BJ (cell line): ENCODE results near the gene TMEM79. TPM values are rescaled to one million over a fixed set of nuclear protein-coding genes. Genes with fewer than 3 reads are reported as not detected.

Experiments
- CTCF ChIA-PET: fragments of 350-600 bp; formaldehyde crosslinking; extraction: SDS; loops from one replicate; lab custom pipeline; 2021; ENCODE audit warnings: antibody characterized with exemption, inconsistent platforms; lab: Yijun Ruan, JAX
- POLR2A ChIA-PET: fragments of 300-600 bp; sonication (Branson Sonifier 250); formaldehyde crosslinking; extraction: SDS; loops from one replicate; lab custom pipeline; 2021; ENCODE audit warnings: antibody characterized with exemption; lab: Charles Lee
- DNase-seq: peaks from one replicate; pipeline ENCODE4 v3.0.0-alpha.2; 2011; ENCODE audit warnings: low read depth
- H3K27me3 ChIP-seq: 2 replicates; pipeline ENCODE4 v1.6.0; 2011; ENCODE audit warnings: low read length; ENCODE audit not compliant: control insufficient read depth, insufficient read depth
- H3K36me3 ChIP-seq: 2 replicates; pipeline ENCODE4 v1.5.1; 2011; ENCODE audit warnings: low read length; ENCODE audit not compliant: control insufficient read depth, insufficient read depth
- H3K4me3 ChIP-seq: 2 replicates; pipeline ENCODE4 v1.5.1; 2011; ENCODE audit warnings: low read depth, mild to moderate bottlenecking, control low read depth, low read length
- CTCF ChIP-seq: IDR thresholded peaks from 2 replicates; pipeline ENCODE4 v1.5.1; 2011; ENCODE audit warnings: low read depth, mild to moderate bottlenecking, control low read depth, inconsistent platforms, low read length, moderate library complexity; ENCODE audit not compliant: insufficient read depth
- polyA plus RNA-seq: library from polyadenylated mRNA; depleted of rRNA; stranded (reverse); fragments of >200 nt; gene quantifications from 2 replicates; pipeline ENCODE4 v1.2.3, GENCODE V29; 2011

The TMEM79 gene
- polyA plus RNA-seq, 1 experiment: 3.3 TPM

GRCh38 chr1:156246781-156247459 is 37.2 kb upstream of the TMEM79 start:
- CTCF ChIA-PET: interaction anchor here (1.1 to 3.0 kb wide), 6 partner anchors 13 to 151 kb away, joined by 3 to 12 read pairs (median 4); no protein-coding TSS in a partner anchor
- Histone ChIP-seq H3K4me3 (no peak overlapping the region), H3K36me3 (peaks cover 27% of the 10 kb centered on the region), H3K27me3 (peaks cover 1% of the 10 kb centered on the region; the same call in 1 of the 2 replicates)
- POLR2A ChIA-PET: no interaction called here
- DNase-seq: no peak
- no peak for TF ChIP-seq CTCF

DNA sequence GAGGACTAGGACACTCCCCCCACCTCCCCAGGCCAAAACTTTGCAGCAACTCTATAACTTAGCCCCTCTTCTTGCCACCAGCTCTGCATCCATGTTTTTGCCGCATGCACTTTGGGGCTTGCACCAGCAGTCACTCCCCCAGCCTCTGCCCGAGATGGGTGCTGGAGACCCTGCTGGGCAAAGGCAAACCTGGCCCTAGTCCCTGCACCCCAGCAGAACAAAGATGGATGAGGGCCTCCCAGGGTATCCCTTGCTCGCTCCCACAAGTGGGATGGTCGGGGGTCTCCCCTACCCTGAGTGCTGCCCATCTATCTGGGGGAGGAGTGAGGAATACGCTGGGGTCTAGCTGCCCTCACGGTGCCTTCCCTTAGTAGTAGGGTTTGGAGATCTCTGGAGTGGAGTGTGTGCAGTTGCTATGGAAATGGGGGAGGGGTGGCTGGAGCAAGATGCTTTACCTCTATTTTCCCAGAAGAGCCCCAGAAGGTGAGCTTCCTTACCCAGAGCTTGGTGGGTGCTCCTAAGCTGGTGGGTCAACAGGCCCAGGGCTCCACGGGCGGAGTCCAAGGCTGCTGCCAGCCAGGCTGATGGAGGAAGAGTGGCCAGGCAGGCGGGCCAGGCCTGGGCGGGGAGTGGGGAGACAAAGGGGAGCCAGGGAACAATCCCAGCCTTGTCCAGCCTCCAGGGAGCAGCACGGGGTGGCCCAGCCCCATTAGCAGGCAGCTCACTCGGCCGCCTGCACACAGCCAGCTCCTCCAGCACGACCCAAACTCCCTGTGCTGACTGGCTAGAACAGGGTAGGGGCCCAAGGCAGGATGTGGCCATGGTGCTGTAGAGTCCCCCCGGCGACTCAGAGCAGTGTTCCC is 36.4 kb upstream of the TMEM79 start, which contains the start of gene PAQR6:
PAQR6 (minus strand) TSS at position 597 of the 863 bp plus-strand sequence. CDS start 1,325 bp downstream, outside the sequence.
- H3K4me3 ChIP-seq: no peak within 1 kb of the TSS
- CTCF ChIA-PET: interaction anchor here (1.0 to 3.0 kb wide), 5 partner anchors 22 to 151 kb away, joined by 3 to 12 read pairs (median 4); no protein-coding TSS in a partner anchor
- DNase-seq: no peak
- no peak for TF ChIP-seq CTCF
- peaks cover 1% of the 10 kb centered on the region; the same call in 1 of the 2 replicates for H3K27me3 ChIP-seq
- peaks cover 33% of the 10 kb centered on the region for H3K36me3 ChIP-seq
- POLR2A ChIA-PET: no interaction called here

- ChIA-PET CTCF (interaction anchor here (1.0 to 3.0 kb wide), 4 partner anchors 24 to 152 kb away, joined by 3 to 12 read pairs (median 4); no protein-coding TSS in a partner anchor), POLR2A (no interaction called here)
- Histone ChIP-seq H3K27me3 (peaks cover 1% of the 10 kb centered on the region; the same call in 1 of the 2 replicates), H3K4me3 (no peak overlapping the region), H3K36me3 (peaks cover 38% of the 10 kb centered on the region)
- TF ChIP-seq CTCF: no peak
- no peak for DNase-seq
These were observed 35.8 kb upstream of the TMEM79 start for GRCh38 chr1:156248323-156248683.

DNA sequence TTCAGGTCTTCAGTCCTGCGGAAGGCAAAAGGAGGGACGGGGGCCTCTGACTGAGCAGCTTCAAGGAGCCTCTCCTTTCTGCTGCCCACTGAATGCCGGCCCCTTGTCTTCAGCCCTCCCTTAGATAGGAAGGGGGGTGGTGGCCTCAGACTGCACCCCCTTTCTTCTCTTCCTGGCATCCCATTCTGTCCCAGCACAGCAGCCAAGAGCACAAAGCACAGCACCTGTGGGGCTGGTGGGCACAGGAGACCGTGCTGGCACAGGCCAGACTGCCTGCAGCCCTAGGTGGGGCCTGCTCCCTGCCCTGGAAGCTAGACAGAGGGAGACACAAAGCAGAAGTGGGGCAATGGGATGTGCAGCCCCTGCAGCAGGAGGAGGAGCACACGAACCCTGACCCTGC is 34.5 kb upstream of the TMEM79 start:
- no peak for TF ChIP-seq CTCF
- DNase-seq: no peak
- H3K36me3 ChIP-seq: peaks cover 48% of the 10 kb centered on the region
- peaks cover 1% of the 10 kb centered on the region; the same call in 1 of the 2 replicates for H3K27me3 ChIP-seq
- CTCF ChIA-PET: no interaction called here
- POLR2A ChIA-PET: interaction anchor here (0.6 kb wide), 1 partner anchor 17 kb away, joined by 15 read pairs; no protein-coding TSS in a partner anchor
- H3K4me3 ChIP-seq: no peak overlapping the region

DNA sequence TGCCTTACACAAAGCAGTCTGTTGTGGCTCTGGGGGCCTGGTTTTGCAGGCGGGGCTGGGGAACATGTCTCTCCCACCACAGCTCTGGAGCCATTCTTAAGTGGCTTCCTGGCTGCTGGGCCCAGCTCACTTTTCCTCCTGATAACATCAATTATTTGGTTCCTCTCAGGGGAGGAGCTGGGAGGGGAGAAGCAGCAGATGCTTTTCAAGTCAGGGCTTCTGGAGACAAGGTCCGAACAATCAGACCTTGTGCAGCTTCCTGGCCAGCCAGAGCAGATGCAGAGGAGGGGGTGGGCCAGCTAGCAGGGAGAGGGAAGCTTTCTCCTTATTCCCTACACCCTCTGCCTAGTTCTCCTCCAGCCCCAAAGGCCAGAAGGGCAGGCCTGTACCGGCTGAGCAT is 32.6 kb upstream of the TMEM79 start:
- Histone ChIP-seq H3K27me3 (no peaks in the 10 kb centered on the region), H3K4me3 (no peak overlapping the region), H3K36me3 (peaks cover 52% of the 10 kb centered on the region)
- ChIA-PET CTCF (interaction anchor here (0.9 to 2.5 kb wide), 6 partner anchors 11 to 155 kb away, joined by 3 to 6 read pairs (median 3); no protein-coding TSS in a partner anchor), POLR2A (no interaction called here)
- no peak for TF ChIP-seq CTCF
- no peak for DNase-seq
